Gastroesophageal sphincter (tissue), 4 donors: ENCODE results near the gene EXOC3L2. TPM values are rescaled to one million over a fixed set of nuclear protein-coding genes. Genes with fewer than 3 reads are reported as not detected.

Experiments used
- ATAC-seq: fragments of 150-250 bp; one replicate; pipeline ENCODE4 v1.9.1; 2016; ENCODE audit warnings: mild to moderate bottlenecking, moderate library complexity
- H3K27ac ChIP-seq, 4 donors: fragments of 200-600 bp; sonication (generic) in 3 of 4; 1 replicate in 3 of 4; 2 replicates in 1 of 4; pipeline ENCODE4 v1.5.1; 2016 to 2019
- H3K27me3 ChIP-seq: fragments of 200-600 bp; sonication (generic); one replicate; pipeline ENCODE4 v1.5.1; 2019
- H3K36me3 ChIP-seq, 2 donors: fragments of 200-600 bp; sonication (generic); one replicate each; pipeline ENCODE4 v1.5.1; 2019; ENCODE audit warnings: control low read depth in 1 of 2
- H3K4me1 ChIP-seq, 3 donors: fragments of 200-600 bp; sonication (generic); 1 replicate in 2 of 3; 2 replicates in 1 of 3; pipeline ENCODE4 v1.5.1; 2016 to 2019; ENCODE audit warnings: control low read depth in 2 of 3
- H3K4me3 ChIP-seq, 2 donors: fragments of 200-600 bp; sonication (generic); one replicate each; pipeline ENCODE4 v1.5.1; 2019; ENCODE audit warnings: mild to moderate bottlenecking in 1 of 2, moderate library complexity in 1 of 2
- H3K9me3 ChIP-seq, 3 donors: fragments of 200-600 bp; sonication (generic); one replicate each; pipeline ENCODE4 v1.5.1; 2017 to 2019; ENCODE audit warnings: control low read depth in 2 of 3
- CTCF ChIP-seq, 4 experiments: fragments of 200-600 bp in 2 of 4; fragments of 450-650 bp in 2 of 4; sonication (generic) in 1 of 4; IDR thresholded peaks; one replicate each; pipeline ENCODE4 v1.5.1; 2017 to 2019; ENCODE audit warnings: antibody characterized with exemption in 4 of 4, mild to moderate bottlenecking in 2 of 4, moderate library complexity in 2 of 4
- EP300 ChIP-seq: sonication (generic); formaldehyde crosslinking; IDR thresholded peaks from one replicate; pipeline ENCODE4 v1.6.1; 2017; ENCODE audit warnings: antibody characterized with exemption, mild to moderate bottlenecking
- POLR2A ChIP-seq, 2 donors: fragments of 450-650 bp; IDR thresholded peaks; one replicate each; pipeline ENCODE4 v1.6.1; 2017; ENCODE audit warnings: antibody characterized with exemption in 2 of 2, mild to moderate bottlenecking in 2 of 2, moderate library complexity in 1 of 2
- POLR2AphosphoS5 ChIP-seq: sonication (generic); formaldehyde crosslinking; IDR thresholded peaks from one replicate; pipeline ENCODE4 v1.6.1; 2017; ENCODE audit warnings: antibody characterized with exemption
- WGBS, 2 donors: methylation state at CpG; one replicate each; pipeline ENCODE4 v1.1.5; 2018; ENCODE audit warnings: low coverage in 1 of 2; 5-methylcytosine and 5-hydroxymethylcytosine counted together
- total RNA-seq, 4 donors: library from RNA; depleted of rRNA; stranded (reverse); fragments of >200 nt; gene quantifications; one replicate each; pipeline ENCODE4 v1.1.0, GENCODE V29; 2016

The EXOC3L2 gene
- total RNA-seq, 4 donors from 2014 or later: 1.2 to 2.9 (median 2.0) TPM

GRCh38 chr19:45251452-45252354 lies 6.5 kb upstream of the EXOC3L2 start:
- no peak for ATAC-seq
- H3K4me1 ChIP-seq: peaks cover 3 to 66% (median 25%) of the 10 kb centered on the region in 3 donors
- peak overlapping the region; percentile 35 to 89 (median 80) for H3K27ac ChIP-seq
- no peaks in the 10 kb centered on the region for H3K27me3 ChIP-seq
- no peak for TF ChIP-seq POLR2A (IDR thresholded peaks at IDR 0.05)
- no peak for TF ChIP-seq EP300
- peak in 1 of 4 experiments; percentile 10 for TF ChIP-seq CTCF (IDR thresholded peaks at IDR 0.05)
- no peaks in the 10 kb centered on the region for H3K9me3 ChIP-seq
- 0 to 1% methylated on average over 6 to 11 of the region's 57 CpGs for WGBS, 2 donors
- peak overlapping the region; percentile 97 for H3K4me3 ChIP-seq
- H3K36me3 ChIP-seq: no peaks in the 10 kb centered on the region

GRCh38 chr19:45250832-45251451 lies 5.7 kb upstream of the EXOC3L2 start, which contains the start of gene MARK4:
TSS of gene MARK4 (plus strand) at chr19:45251271. CDS start at chr19:45251589, 318 bp downstream.
- Histone ChIP-seq H3K27me3 (no peaks in the 10 kb centered on the region), H3K4me3 (peak within 1 kb of the TSS; percentile 97), H3K36me3 (no peaks in the 10 kb centered on the region), H3K4me1 (peaks cover 3 to 65% (median 25%) of the 10 kb centered on the region in 3 donors), H3K27ac (peak within 1 kb of the TSS; percentile 35 to 89 (median 80)), H3K9me3 (no peaks in the 10 kb centered on the region)
- peak; percentile 85 for ATAC-seq
- no peak for TF ChIP-seq CTCF (IDR thresholded peaks at IDR 0.05)
- no peak for TF ChIP-seq EP300
- no peak for TF ChIP-seq POLR2AphosphoS5
- no peak for TF ChIP-seq POLR2A (IDR thresholded peaks at IDR 0.05)
- WGBS, 2 donors: 1 to 2% methylated on average over 12 to 14 of the region's 58 CpGs

GRCh38 chr19:45250216-45250831 lies 5.1 kb upstream of the EXOC3L2 start:
- H3K4me1 ChIP-seq: peaks cover 3 to 59% (median 25%) of the 10 kb centered on the region in 3 donors

More at GRCh38 chr19:45250216-45250831, 5.1 kb upstream of the EXOC3L2 start:
- TF ChIP-seq CTCF (IDR thresholded peaks at IDR 0.05): no peak
- no peak for TF ChIP-seq POLR2AphosphoS5
- TF ChIP-seq POLR2A (IDR thresholded peaks at IDR 0.05): no peak
- TF ChIP-seq EP300: no peak
- WGBS, 2 donors: 13 to 54% methylated on average over 3 to 4 of the region's 14 CpGs
- Histone ChIP-seq H3K4me3 (peak overlapping the region; percentile 97), H3K27me3 (no peaks in the 10 kb centered on the region), H3K9me3 (no peaks in the 10 kb centered on the region), H3K36me3 (no peaks in the 10 kb centered on the region), H3K27ac (peak overlapping the region in 3 of 4 donors; percentile 80 to 89 (median 81))
- ATAC-seq: no peak
